PC-9 (cell line): ENCODE results near the gene PLA2G2C.

ENCODE experiments used
- EZH2 ChIP-seq: fragments of 200-600 bp; sonication (generic); IDR thresholded peaks from 2 replicates; pipeline ENCODE4 v1.8.0; 2017; ENCODE audit warnings: antibody characterized with exemption, low read depth
- TF ChIP-seq, protein P1 (sequence below): fragments of 200-600 bp; sonication (generic); conservative IDR thresholded peaks from 2 replicates; pipeline ENCODE4 v1.6.1; 2017; ENCODE audit warnings: mixed run types, antibody characterized with exemption, mild to moderate bottlenecking, moderate library complexity

DNA sequence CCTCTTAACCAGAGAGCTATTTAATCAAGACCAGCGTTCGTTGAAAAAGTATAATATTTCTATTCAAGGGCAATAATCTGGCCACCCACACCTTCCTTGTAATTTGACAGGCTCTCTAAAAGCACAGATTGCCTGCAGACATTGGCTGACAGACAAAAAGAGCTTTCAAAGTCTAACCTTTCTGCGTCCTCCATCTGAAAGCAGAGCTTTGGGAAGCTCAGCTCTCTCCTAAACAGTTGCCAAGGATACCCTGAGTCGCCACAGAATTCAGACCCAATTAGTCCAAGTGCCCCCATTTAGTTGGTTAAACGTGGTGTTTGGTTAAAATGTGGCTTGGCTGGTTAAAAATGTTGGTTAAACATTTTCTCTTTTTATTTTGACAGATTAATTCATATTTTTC lies 33.7 kb upstream of the PLA2G2C start:
- TF ChIP-seq, protein P1, sequence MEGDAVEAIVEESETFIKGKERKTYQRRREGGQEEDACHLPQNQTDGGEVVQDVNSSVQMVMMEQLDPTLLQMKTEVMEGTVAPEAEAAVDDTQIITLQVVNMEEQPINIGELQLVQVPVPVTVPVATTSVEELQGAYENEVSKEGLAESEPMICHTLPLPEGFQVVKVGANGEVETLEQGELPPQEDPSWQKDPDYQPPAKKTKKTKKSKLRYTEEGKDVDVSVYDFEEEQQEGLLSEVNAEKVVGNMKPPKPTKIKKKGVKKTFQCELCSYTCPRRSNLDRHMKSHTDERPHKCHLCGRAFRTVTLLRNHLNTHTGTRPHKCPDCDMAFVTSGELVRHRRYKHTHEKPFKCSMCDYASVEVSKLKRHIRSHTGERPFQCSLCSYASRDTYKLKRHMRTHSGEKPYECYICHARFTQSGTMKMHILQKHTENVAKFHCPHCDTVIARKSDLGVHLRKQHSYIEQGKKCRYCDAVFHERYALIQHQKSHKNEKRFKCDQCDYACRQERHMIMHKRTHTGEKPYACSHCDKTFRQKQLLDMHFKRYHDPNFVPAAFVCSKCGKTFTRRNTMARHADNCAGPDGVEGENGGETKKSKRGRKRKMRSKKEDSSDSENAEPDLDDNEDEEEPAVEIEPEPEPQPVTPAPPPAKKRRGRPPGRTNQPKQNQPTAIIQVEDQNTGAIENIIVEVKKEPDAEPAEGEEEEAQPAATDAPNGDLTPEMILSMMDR = no peak
- no peak for TF ChIP-seq EZH2
